NCI-H510A (cell line): ENCODE data around the gene PHLPP2.
A peak's percentile ranks its signal among the peaks of the same experiment; 100 is the strongest.
"Not testable (repeated sequence)": the region's sequence is repeated elsewhere in the genome, so short reads cannot be mapped to it uniquely, and the experiment has no call there.

Source experiments
- DNase-seq: peaks from one replicate; lab custom pipeline; 2025; lab: John Stamatoyannopoulos, UW

The PHLPP2 gene

GRCh38 chr16:71722801-71723536 is 1.5 kb downstream of the PHLPP2 start:
- DNase-seq, result peak; percentile 51

- no peak for DNase-seq
These were observed 3.3 kb downstream of the PHLPP2 start for GRCh38 chr16:71721066-71721740.

GRCh38 chr16:71712501-71712900 is 12.0 kb downstream of the PHLPP2 start:
- no peak for DNase-seq

GRCh38 chr16:71711789-71712188 is 12.7 kb downstream of the PHLPP2 start:
- no peak for DNase-seq

- no peak for DNase-seq
These were observed 15.2 kb downstream of the PHLPP2 start for GRCh38 chr16:71709229-71709781.

GRCh38 chr16:71708696-71709095 is 15.8 kb downstream of the PHLPP2 start:
- DNase-seq, result no peak

- DNase-seq, result no peak
These were observed 17.3 kb downstream of the PHLPP2 start for GRCh38 chr16:71707199-71707598.

GRCh38 chr16:71706046-71706445 is 18.5 kb downstream of the PHLPP2 start:
- no peak for DNase-seq

- DNase-seq, result no peak
These were observed 21.2 kb downstream of the PHLPP2 start for GRCh38 chr16:71703333-71703732.

- no peak for DNase-seq
These were observed 23.7 kb downstream of the PHLPP2 start for GRCh38 chr16:71700831-71701230.

GRCh38 chr16:71698491-71698890 is 26.0 kb downstream of the PHLPP2 start:
- DNase-seq, result no peak

- no peak for DNase-seq
These were observed 31.3 kb downstream of the PHLPP2 start for GRCh38 chr16:71693164-71693563.

GRCh38 chr16:71689901-71690300 is 34.6 kb downstream of the PHLPP2 start:
- DNase-seq, result no peak

GRCh38 chr16:71687861-71688260 is 36.6 kb downstream of the PHLPP2 start:
- DNase-seq, result no peak

- not testable (repeated sequence) for DNase-seq
These were observed 40.2 kb downstream of the PHLPP2 start for GRCh38 chr16:71684280-71684679.

GRCh38 chr16:71681360-71681759 is 43.1 kb downstream of the PHLPP2 start:
- DNase-seq, result no peak

- no peak for DNase-seq
These were observed 48.3 kb downstream of the PHLPP2 start for GRCh38 chr16:71676236-71676635.

- no peak for DNase-seq
These were observed 49.1 kb downstream of the PHLPP2 start for GRCh38 chr16:71675380-71675779.

GRCh38 chr16:71674229-71674628 is 50.3 kb downstream of the PHLPP2 start:
- DNase-seq, result no peak

- DNase-seq, result no peak
These were observed 50.9 kb downstream of the PHLPP2 start for GRCh38 chr16:71673582-71673973.

- DNase-seq, result no peak
These were observed 51.5 kb downstream of the PHLPP2 start for GRCh38 chr16:71672803-71673581.

GRCh38 chr16:71672125-71672524 is 52.4 kb downstream of the PHLPP2 start:
- no peak for DNase-seq

- DNase-seq, result no peak
These were observed 53.3 kb downstream of the PHLPP2 start for GRCh38 chr16:71671165-71671564.
